GM18870 (cell line): ENCODE measurements around the gene ARL5A.

Experiments
- ATAC-seq: cut with Tn5 transposase; IDR thresholded peaks from one replicate; pipeline ENCODE4 v1.9.1; 2021; ENCODE audit warnings: moderate library complexity; ENCODE audit not compliant: unreplicated experiment

ARL5A gene

GRCh38 chr2:151841047-151841424 is 12.8 kb upstream of the ARL5A start:
- ATAC-seq = no peak

- ATAC-seq = peak; percentile 99
Measured at GRCh38 chr2:151840216-151841046, 12.2 kb upstream of the ARL5A start.

- ATAC-seq = no peak
Measured at GRCh38 chr2:151837926-151838325, 9.7 kb upstream of the ARL5A start.

- no peak for ATAC-seq
Measured at GRCh38 chr2:151833984-151834383, 5.8 kb upstream of the ARL5A start.

GRCh38 chr2:151830961-151831360 is 2.7 kb upstream of the ARL5A start:
- ATAC-seq = no peak

- ATAC-seq = no peak
Measured at GRCh38 chr2:151828890-151829324, 686 bp upstream of the ARL5A start.

- peak; percentile 13 for ATAC-seq
Measured at GRCh38 chr2:151827564-151828142, 568 bp downstream of the ARL5A start.

GRCh38 chr2:151826737-151827157 is 1.5 kb downstream of the ARL5A start:
- no peak for ATAC-seq

GRCh38 chr2:151824886-151825285 is 3.3 kb downstream of the ARL5A start:
- no peak for ATAC-seq

- ATAC-seq = no peak
Measured at GRCh38 chr2:151823651-151824050, 4.6 kb downstream of the ARL5A start.

- ATAC-seq = peak; percentile 92
Measured at GRCh38 chr2:151819920-151820319, 8.3 kb downstream of the ARL5A start.

GRCh38 chr2:151817929-151818328 is 10.3 kb downstream of the ARL5A start:
- no peak for ATAC-seq

- no peak for ATAC-seq
Measured at GRCh38 chr2:151816843-151817242, 11.4 kb downstream of the ARL5A start.

- ATAC-seq = no peak
Measured at GRCh38 chr2:151815821-151816489, 12.3 kb downstream of the ARL5A start.

- no peak for ATAC-seq
Measured at GRCh38 chr2:151810489-151810888, 17.7 kb downstream of the ARL5A start.

GRCh38 chr2:151809073-151809383 is 19.2 kb downstream of the ARL5A start:
- no peak for ATAC-seq

- ATAC-seq = no peak
Measured at GRCh38 chr2:151808258-151809072, 19.8 kb downstream of the ARL5A start.

- ATAC-seq = no peak
Measured at GRCh38 chr2:151805961-151806360, 22.3 kb downstream of the ARL5A start.

GRCh38 chr2:151805343-151805742 is 22.9 kb downstream of the ARL5A start:
- ATAC-seq = no peak

- ATAC-seq = no peak
Measured at GRCh38 chr2:151803811-151804210, 24.4 kb downstream of the ARL5A start.

GRCh38 chr2:151802315-151802714 is 25.9 kb downstream of the ARL5A start:
- no peak for ATAC-seq
